BLaER1 treated with 17β-estradiol and CSF1 and Interleukin-3, amounts not matched to agents 10 nM and 100 nM (cell line): Measurements from ENCODE around the gene S100A5.
"Not testable (repeated sequence)": the region's sequence is repeated elsewhere in the genome, so short reads cannot be mapped to it uniquely, and the experiment has no call there.

Source experiments
- H3K27ac ChIP-seq, 11 experiments: shearing (Covaris generic); formaldehyde crosslinking; 2 replicates each; pipeline ENCODE4 v1.8.1; 2022
- H3K27me3 ChIP-seq, 11 experiments: shearing (Covaris generic); formaldehyde crosslinking; 2 replicates each; pipeline ENCODE4 v1.8.1; 2022
- H3K36me3 ChIP-seq, 11 experiments: shearing (Covaris generic); formaldehyde crosslinking; 2 replicates each; pipeline ENCODE4 v1.8.1; 2022
- H3K4me1 ChIP-seq, 10 experiments: shearing (Covaris generic); formaldehyde crosslinking; 2 replicates each; pipeline ENCODE4 v1.8.1; 2022
- H3K4me2 ChIP-seq, 11 experiments: shearing (Covaris generic); formaldehyde crosslinking; 2 replicates each; pipeline ENCODE4 v1.8.1; 2022
- H3K4me3 ChIP-seq, 10 experiments: shearing (Covaris generic); formaldehyde crosslinking; 2 replicates each; pipeline ENCODE4 v1.8.1; 2022
- H3K9ac ChIP-seq, 11 experiments: shearing (Covaris generic); formaldehyde crosslinking; 2 replicates each; pipeline ENCODE4 v1.8.1; 2022
- H3K9me3 ChIP-seq, 11 experiments: shearing (Covaris generic); formaldehyde crosslinking; replicated peaks in 1 of 11; 2 replicates each; pipeline ENCODE4 v1.8.1; 2022
- H4K20me1 ChIP-seq, 11 experiments: shearing (Covaris generic); formaldehyde crosslinking; 2 replicates each; pipeline ENCODE4 v1.8.1; 2022
- Cebpa-rat ChIP-seq, 11 experiments: shearing (Covaris generic); IDR thresholded peaks; 2 replicates each; pipeline ENCODE4 v1.8.1; 2022

The S100A5 gene

DNA sequence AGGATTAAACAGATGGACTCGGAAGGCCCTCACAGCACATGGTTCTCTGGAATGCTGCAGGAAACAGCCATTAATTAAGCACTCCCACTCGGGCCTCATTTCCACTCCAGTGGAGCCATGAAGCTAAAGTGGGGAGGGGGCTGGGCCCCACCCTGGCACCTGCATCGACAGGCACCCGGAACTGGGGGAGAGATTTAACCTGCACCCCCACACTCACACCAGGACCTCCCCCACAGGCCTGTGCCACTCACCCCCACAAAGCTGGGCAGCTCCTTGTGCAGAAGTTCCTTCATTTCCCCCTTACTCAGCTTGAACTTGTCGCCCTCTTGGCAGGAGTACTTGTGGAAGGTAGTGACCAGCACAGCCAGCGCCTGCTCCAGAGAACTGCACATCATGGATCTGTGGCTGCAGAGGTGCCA, 22.8 kb upstream of the S100A5 start:
- Histone ChIP-seq H3K4me3 (no peak overlapping the region), H3K27ac (peak overlapping the region in 6 of 11 experiments; percentile 33 to 98 (median 96); a peak in 9 of 22 replicates), H3K4me2 (peak overlapping the region in 7 of 11 experiments; percentile 15 to 95 (median 83); a peak in 11 of 22 replicates), H4K20me1 (no peaks in the 10 kb centered on the region), H3K9ac (peak overlapping the region in 2 of 11 experiments; percentile 14 to 21; a peak in 1 of 22 replicates), H3K27me3 (no peaks in the 10 kb centered on the region), H3K36me3 (no peaks in the 10 kb centered on the region), H3K9me3 (no peaks in the 10 kb centered on the region), H3K4me1 (peaks cover 36 to 70% (median 58%) of the 10 kb centered on the region in 10 experiments)
- TF ChIP-seq Cebpa-rat (IDR thresholded peaks at IDR 0.05): no peak

DNA sequence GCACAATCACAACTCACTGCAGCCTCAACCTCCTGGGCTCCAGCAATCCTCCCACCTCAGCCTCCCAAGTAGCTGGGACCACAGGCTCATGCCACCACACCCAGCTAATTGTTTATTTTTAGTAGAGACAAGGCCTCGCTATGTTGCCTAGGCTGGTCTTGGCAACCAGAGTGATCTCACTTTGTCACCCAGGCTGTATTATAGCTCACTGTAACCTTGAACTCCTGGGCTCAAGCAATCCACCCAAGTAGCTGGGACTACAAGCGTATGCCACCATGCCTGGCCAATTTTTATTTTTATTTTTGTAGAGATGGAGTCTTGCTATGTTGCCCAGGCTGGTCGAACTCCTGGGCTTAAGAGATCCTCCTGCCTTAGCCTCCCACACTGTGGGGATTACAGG, 21.3 kb upstream of the S100A5 start:
- not testable (repeated sequence) for H3K36me3 ChIP-seq, H3K4me3 ChIP-seq, H4K20me1 ChIP-seq, H3K27ac ChIP-seq, H3K9ac ChIP-seq, H3K9me3 ChIP-seq, H3K27me3 ChIP-seq
- peaks cover 21 to 56% (median 43%) of the 10 kb centered on the region in 10 experiments for H3K4me1 ChIP-seq
- H3K4me2 ChIP-seq: peak overlapping the region in 2 of 11 experiments; percentile 26 to 43; a peak in 2 of 22 replicates

DNA sequence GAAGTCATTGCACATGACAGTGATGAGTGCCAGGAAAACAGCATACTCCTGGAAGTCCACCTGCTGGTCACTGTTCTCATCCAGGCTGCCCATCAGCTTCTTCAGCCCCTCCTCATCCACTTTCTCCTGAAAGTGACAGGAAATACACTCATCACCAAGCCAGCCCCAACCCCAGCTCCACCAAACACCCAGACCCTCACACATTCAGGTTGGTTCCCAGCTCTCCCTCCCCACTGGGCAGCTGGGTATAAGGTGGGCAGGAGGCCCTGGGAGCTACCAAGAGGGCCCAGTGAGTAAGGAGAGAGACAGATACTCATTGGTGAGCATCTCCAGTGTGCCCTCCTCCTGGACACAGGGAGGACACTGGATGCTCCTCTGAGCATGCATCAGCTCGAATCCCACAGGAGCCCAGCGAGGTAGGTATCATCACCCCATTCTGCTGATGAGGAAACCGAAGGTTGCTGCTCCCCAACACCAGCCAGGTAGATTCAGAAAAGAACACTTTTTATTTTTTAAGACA, 20.8 kb upstream of the S100A5 start:
- H4K20me1 ChIP-seq: no peaks in the 10 kb centered on the region
- peak overlapping the region in 4 of 11 experiments; percentile 26 to 43 (median 32); a peak in 5 of 22 replicates for H3K4me2 ChIP-seq
- H3K9ac ChIP-seq: no peak overlapping the region
- H3K4me3 ChIP-seq: no peak overlapping the region
- no peak overlapping the region; a peak in 1 of 22 replicates for H3K27ac ChIP-seq
- H3K36me3 ChIP-seq: no peaks in the 10 kb centered on the region
- no peak for TF ChIP-seq Cebpa-rat (IDR thresholded peaks at IDR 0.05)
- no peaks in the 10 kb centered on the region for H3K27me3 ChIP-seq
- 0 out of 22 replicates have a peak, but pooled peaks cover 0 to 4% (median 0%) of the 10 kb centered on the region in 11 experiments for H3K9me3 ChIP-seq
- H3K4me1 ChIP-seq: peaks cover 16 to 56% (median 38%) of the 10 kb centered on the region in 10 experiments

DNA sequence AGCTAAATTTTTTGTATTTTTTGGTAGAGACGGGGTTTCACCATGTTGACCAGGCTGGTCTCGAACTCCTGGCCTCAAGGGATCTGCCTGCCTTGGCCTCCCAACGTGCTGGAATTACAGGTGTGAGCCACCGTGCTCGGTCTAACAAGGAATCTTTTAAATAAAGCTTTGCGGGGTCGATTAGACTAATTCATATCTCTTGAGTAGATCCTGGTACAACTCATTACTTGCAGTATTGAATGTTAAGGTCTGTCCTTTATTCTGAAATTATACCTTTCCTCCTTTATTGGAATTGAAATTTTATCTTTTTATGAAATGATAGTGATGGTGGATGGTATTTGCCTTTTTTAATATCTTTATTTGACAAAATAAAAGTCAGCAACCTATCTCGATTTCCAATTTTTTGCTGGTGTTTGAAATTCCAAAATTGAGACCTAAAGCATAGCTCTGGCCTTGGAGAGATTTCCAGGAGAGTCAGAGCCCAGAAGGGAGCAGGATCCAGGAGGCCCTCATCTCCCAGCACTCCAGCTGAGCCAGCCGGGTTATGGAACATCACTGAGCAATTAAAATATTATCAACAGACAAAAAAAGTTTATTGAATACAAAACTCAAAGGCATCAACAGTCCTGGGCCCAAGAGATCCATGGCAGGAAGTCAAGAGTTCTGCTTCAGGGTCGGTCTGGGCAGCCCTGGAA, 20.2 kb upstream of the S100A5 start:
- 0 out of 22 replicates have a peak, but pooled peaks cover 0 to 4% (median 0%) of the 10 kb centered on the region in 11 experiments for H3K9me3 ChIP-seq
- H3K27ac ChIP-seq: no peak overlapping the region; a peak in 1 of 22 replicates
- no peak for TF ChIP-seq Cebpa-rat (IDR thresholded peaks at IDR 0.05)
- H3K9ac ChIP-seq: no peak overlapping the region
- H3K27me3 ChIP-seq: no peaks in the 10 kb centered on the region
- no peaks in the 10 kb centered on the region for H4K20me1 ChIP-seq
- H3K4me1 ChIP-seq: peaks cover 10 to 56% (median 34%) of the 10 kb centered on the region in 10 experiments
- H3K4me2 ChIP-seq: peak overlapping the region in 3 of 11 experiments; percentile 26 to 43 (median 30); a peak in 4 of 22 replicates
- H3K4me3 ChIP-seq: no peak overlapping the region
- H3K36me3 ChIP-seq: no peaks in the 10 kb centered on the region

DNA sequence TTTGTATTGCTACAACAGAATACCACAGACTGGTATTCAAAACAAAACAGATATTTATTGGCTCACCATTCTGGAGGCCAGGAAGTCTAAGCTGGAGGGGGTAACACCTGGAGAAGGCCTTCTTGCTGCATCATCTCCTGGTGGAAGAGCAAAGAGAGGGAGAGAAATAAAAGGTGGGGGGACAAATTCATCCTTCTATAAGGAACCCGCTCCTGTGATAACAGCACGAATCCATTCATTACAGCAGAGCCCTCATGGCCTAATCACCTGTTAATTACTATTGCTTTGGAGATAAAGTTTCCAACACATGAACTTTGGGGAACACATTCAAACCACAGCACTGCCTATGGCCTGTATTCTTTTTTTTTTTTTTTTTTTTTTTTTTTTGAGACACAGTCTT, 19.5 kb upstream of the S100A5 start:
- Histone ChIP-seq H3K36me3 (no peaks in the 10 kb centered on the region), H3K4me1 (peaks cover 4 to 49% (median 27%) of the 10 kb centered on the region in 10 experiments), H3K4me3 (no peak overlapping the region), H4K20me1 (no peaks in the 10 kb centered on the region), H3K4me2 (no peak overlapping the region), H3K27ac (no peak overlapping the region), H3K9me3 (0 out of 22 replicates have a peak, but pooled peaks cover 0 to 4% (median 0%) of the 10 kb centered on the region in 11 experiments), H3K9ac (no peak overlapping the region), H3K27me3 (no peaks in the 10 kb centered on the region)
- no peak for TF ChIP-seq Cebpa-rat (IDR thresholded peaks at IDR 0.05)

DNA sequence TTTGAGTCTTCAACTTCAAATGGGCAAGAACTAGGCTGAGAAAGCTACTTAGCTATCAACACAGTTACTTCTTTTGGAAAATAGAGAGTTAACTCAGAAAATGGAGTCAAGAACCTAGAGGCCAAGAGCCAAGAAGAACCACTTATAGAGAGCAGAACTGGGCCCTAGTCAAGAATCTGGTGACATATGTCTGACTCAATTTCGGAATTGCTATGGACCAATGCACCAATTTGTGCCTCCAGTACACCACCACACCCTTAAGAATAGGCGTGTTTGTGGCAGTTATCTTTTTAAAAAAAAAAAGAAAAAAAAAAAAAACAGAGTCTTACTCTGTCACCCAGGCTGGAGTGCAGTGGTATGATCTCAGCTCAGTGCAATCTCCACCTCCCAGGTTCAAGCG, 17.1 kb upstream of the S100A5 start:
- TF ChIP-seq Cebpa-rat (IDR thresholded peaks at IDR 0.05): no peak
- Histone ChIP-seq H3K36me3 (no peaks in the 10 kb centered on the region), H3K4me3 (no peak overlapping the region), H3K9ac (no peak overlapping the region), H3K9me3 (0 out of 22 replicates have a peak, but pooled peaks cover 0 to 4% (median 0%) of the 10 kb centered on the region in 11 experiments), H3K27ac (no peak overlapping the region), H3K4me2 (no peak overlapping the region), H3K4me1 (peaks cover 17 to 48% (median 29%) of the 10 kb centered on the region in 10 experiments), H4K20me1 (no peaks in the 10 kb centered on the region), H3K27me3 (no peaks in the 10 kb centered on the region)

DNA sequence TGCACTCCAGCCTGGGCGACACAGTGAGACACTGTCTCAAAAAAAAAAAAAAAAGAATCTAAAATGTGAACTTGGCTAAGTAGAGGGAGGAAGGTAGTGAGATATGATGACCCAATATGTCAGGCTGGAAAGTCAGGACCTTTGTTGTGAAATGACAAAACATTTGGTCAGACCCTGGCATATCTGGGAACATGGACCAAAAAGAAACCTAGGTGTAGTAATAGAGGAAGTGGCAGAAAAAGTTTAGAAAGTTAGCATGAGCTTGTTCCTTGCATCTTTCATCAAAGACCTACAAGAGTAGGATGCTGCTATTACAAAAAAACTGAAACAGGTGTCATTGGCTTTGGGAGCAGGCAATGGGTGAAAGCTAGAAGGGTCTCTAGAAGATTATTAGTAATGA, 15.6 kb upstream of the S100A5 start:
- no peak overlapping the region for H3K27ac ChIP-seq

DNA sequence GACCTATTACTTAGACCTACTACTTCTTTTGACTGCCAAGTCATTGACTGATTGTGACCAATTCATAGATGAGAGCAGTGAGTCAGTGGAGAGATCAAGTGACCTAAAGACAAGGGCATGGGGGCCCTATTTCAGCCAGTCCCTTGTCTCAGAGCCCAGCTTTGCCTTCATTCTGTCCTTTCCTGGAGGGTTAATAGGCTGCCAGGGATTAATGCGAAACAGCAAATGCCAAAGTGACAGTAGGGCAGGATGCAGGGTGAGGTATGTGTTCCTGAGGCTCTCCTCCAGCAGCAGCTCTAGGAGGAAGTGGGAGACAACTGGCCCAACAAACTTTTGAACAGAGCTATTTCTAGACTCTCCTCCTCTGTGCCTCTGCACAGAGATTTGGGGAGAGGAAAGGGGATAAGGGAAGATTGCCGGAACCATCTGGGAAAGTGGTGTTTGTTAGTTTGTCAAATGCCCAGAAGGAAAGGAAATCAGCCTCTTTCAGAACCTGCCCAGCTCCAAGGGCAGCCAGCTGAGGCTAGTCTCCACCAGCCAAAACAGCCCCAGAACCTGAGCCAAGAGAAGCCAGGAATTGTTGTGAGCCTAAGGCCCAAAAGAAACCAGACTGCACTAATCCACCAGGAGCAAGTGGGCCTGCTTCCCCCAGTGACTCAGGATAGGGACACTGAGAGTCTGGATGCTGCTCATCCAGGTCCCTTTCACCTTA, 13.3 kb upstream of the S100A5 start:
- Histone ChIP-seq H3K9me3 (0 out of 22 replicates have a peak, but pooled peaks cover 0 to 4% (median 0%) of the 10 kb centered on the region in 11 experiments), H4K20me1 (no peaks in the 10 kb centered on the region), H3K36me3 (no peaks in the 10 kb centered on the region), H3K27me3 (no peaks in the 10 kb centered on the region), H3K4me1 (peaks cover 42 to 67% (median 50%) of the 10 kb centered on the region in 10 experiments), H3K4me2 (peak overlapping the region; percentile 52 to 83 (median 68)), H3K27ac (peak overlapping the region in 8 of 11 experiments; percentile 8 to 58 (median 44); a peak in 15 of 22 replicates), H3K9ac (peak overlapping the region in 5 of 11 experiments; percentile 17 to 43 (median 26); a peak in 5 of 22 replicates), H3K4me3 (no peak overlapping the region)
- no peak for TF ChIP-seq Cebpa-rat (IDR thresholded peaks at IDR 0.05)

More for the DNA sequence above, 15.6 kb upstream of the S100A5 start:
- H4K20me1 ChIP-seq: no peaks in the 10 kb centered on the region
- no peak for TF ChIP-seq Cebpa-rat (IDR thresholded peaks at IDR 0.05)
- H3K27me3 ChIP-seq: no peaks in the 10 kb centered on the region
- no peak overlapping the region; a peak in 1 of 22 replicates for H3K4me2 ChIP-seq
- peaks cover 19 to 47% (median 29%) of the 10 kb centered on the region in 10 experiments for H3K4me1 ChIP-seq
- H3K9ac ChIP-seq: no peak overlapping the region
- H3K9me3 ChIP-seq: 0 out of 22 replicates have a peak, but pooled peaks cover 0 to 4% (median 0%) of the 10 kb centered on the region in 11 experiments
- H3K36me3 ChIP-seq: no peaks in the 10 kb centered on the region
- H3K4me3 ChIP-seq: no peak overlapping the region

DNA sequence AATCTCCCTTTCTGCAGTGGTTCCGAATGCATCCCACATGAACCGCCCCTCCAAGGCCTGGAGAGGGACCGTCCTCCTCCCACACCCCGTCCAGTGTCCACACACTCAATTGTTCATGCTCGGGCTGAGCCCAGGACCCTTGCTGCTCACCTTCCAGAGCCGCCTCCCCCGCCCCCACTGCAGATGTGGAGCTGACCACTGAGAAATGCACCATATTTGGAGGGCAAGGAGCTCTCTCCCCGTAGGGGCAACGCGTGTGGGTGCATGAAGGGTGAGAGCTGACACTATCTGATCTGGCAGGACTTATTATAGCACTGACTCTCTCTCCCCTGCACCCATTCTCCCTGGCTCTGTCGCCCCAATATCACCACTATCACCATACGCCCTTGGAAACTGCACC, 12.4 kb upstream of the S100A5 start:
- Histone ChIP-seq H3K27ac (peak overlapping the region in 2 of 11 experiments; percentile 44 to 48; a peak in 1 of 22 replicates), H3K36me3 (no peaks in the 10 kb centered on the region)

More for the DNA sequence above, 12.4 kb upstream of the S100A5 start:
- Histone ChIP-seq H3K9me3 (0 out of 22 replicates have a peak, but pooled peaks cover 0 to 4% (median 0%) of the 10 kb centered on the region in 11 experiments), H4K20me1 (no peaks in the 10 kb centered on the region), H3K4me2 (peak overlapping the region; percentile 52 to 83 (median 68)), H3K4me3 (no peak overlapping the region), H3K27me3 (no peaks in the 10 kb centered on the region), H3K4me1 (peaks cover 51 to 76% (median 59%) of the 10 kb centered on the region in 10 experiments), H3K9ac (no peak overlapping the region)
- no peak for TF ChIP-seq Cebpa-rat (IDR thresholded peaks at IDR 0.05)
